HepG2 (cell line): ENCODE results near the gene ADI1. TPM values are rescaled to one million over a fixed set of nuclear protein-coding genes. Genes with fewer than 3 reads are reported as not detected.

Source experiments
- FIP1L1 ChIP-seq: fragments of 200-400 bp; formaldehyde crosslinking; IDR thresholded peaks from 2 replicates; pipeline ENCODE4 v1.6.1; 2018; ENCODE audit warnings: low read depth, mild to moderate bottlenecking, low read length, moderate library complexity, borderline replicate concordance; ENCODE audit not compliant: insufficient read depth
- FOXJ3 ChIP-seq: sonication (generic); formaldehyde crosslinking; IDR thresholded peaks from 2 replicates; pipeline ENCODE4 v1.4.0; 2020; ENCODE audit warnings: missing genetic modification reagents, mild to moderate bottlenecking, borderline replicate concordance
- GPN1 ChIP-seq: sonication (generic); formaldehyde crosslinking; IDR thresholded peaks from 2 replicates; pipeline ENCODE4 v1.5.1; 2020; ENCODE audit warnings: missing genetic modification reagents, borderline replicate concordance
- JDP2 ChIP-seq: sonication (generic); formaldehyde crosslinking; IDR thresholded peaks from 2 replicates; pipeline ENCODE4 v1.8.1; 2022; ENCODE audit warnings: missing genetic modification reagents, borderline replicate concordance
- MAFF ChIP-seq: IDR thresholded peaks from 2 replicates; pipeline ENCODE4 v1.6.1; 2011; ENCODE audit warnings: low read depth, low read length, improper control_type of control experiment
- NPAS2 ChIP-seq: sonication (generic); formaldehyde crosslinking; IDR thresholded peaks from 2 replicates; pipeline ENCODE4 v1.8.0; 2022; ENCODE audit warnings: mild to moderate bottlenecking, missing genetic modification reagents, borderline replicate concordance
- SRF ChIP-seq: IDR thresholded peaks from 2 replicates; pipeline ENCODE4 v1.6.1; 2011; ENCODE audit warnings: mild to moderate bottlenecking, low read depth, low read length, moderate library complexity
- ZFP36 ChIP-seq: fragments of 150-350 bp; IDR thresholded peaks from 2 replicates; pipeline ENCODE4 v1.6.1; 2018; ENCODE audit warnings: borderline replicate concordance, low read length, low read depth; ENCODE audit not compliant: partially characterized antibody
- ZFX ChIP-seq: sonication (generic); formaldehyde crosslinking; IDR thresholded peaks from 2 replicates; pipeline ENCODE4 v1.4.0; 2020; ENCODE audit warnings: mild to moderate bottlenecking, low read depth, missing genetic modification reagents, moderate library complexity
- ZNF609 ChIP-seq: sonication (generic); formaldehyde crosslinking; IDR thresholded peaks from 2 replicates; pipeline ENCODE4 v1.4.0; 2020; ENCODE audit warnings: mild to moderate bottlenecking, missing genetic modification reagents, borderline replicate concordance
- ZNF782 ChIP-seq: sonication (generic); formaldehyde crosslinking; IDR thresholded peaks from 2 replicates; pipeline ENCODE4 v1.4.0; 2020; ENCODE audit warnings: missing genetic modification reagents, mild to moderate bottlenecking, borderline replicate concordance
- polyA plus RNA-seq, 8 experiments: library from polyadenylated mRNA; depleted of rRNA in 3 of 8; stranded (reverse) in 7 of 8; unstranded in 1 of 8; fragments of >200 nt; fragmentation: Illumina TruSeq in 4 of 8; extraction: Trizol in 4 of 8; gene quantifications; 2 replicates each; pipeline versions ENCODE4 v1.2.1 to v1.2.3, GENCODE V29; 2011 to 2016; ENCODE audit warnings: low read depth in 4 of 8, missing spikeins in 1 of 8, mixed read lengths in 1 of 8; ENCODE audit not compliant: insufficient read depth in 1 of 8
- total RNA-seq, 5 experiments: library from RNA; depleted of rRNA; stranded (reverse); fragments of >200 nt; fragmentation: Illumina TruSeq; extraction: Trizol; gene quantifications; 2 replicates each; pipeline ENCODE4 v1.2.3, GENCODE V29; 2016; ENCODE audit warnings: low read depth in 1 of 5
- TF ChIP-seq, protein P1 (sequence below): sonication (generic); formaldehyde crosslinking; conservative IDR thresholded peaks from 2 replicates; pipeline ENCODE4 v1.4.0; 2020; ENCODE audit warnings: mild to moderate bottlenecking, missing genetic modification reagents, moderate library complexity
- TF ChIP-seq, protein P2 (sequence below): sonication (generic); formaldehyde crosslinking; IDR thresholded peaks from 2 replicates; pipeline ENCODE4 v1.5.1; 2020; ENCODE audit warnings: missing genetic modification reagents, mild to moderate bottlenecking, borderline replicate concordance
- TF ChIP-seq, protein P3 (sequence below): sonication (generic); formaldehyde crosslinking; IDR thresholded peaks from 2 replicates; pipeline ENCODE4 v1.4.0; 2020; ENCODE audit warnings: missing genetic modification reagents

ADI1 gene
- total and polyA plus RNA-seq, 2 of the 13 experiments (the other 11 are each of a cell fraction or from before 2014, with no cell fraction given), result 28.7 to 123 TPM

GRCh38 chr2:3517948-3518495 is 1.3 kb downstream of the ADI1 start (continued):
- TF ChIP-seq, protein P1, sequence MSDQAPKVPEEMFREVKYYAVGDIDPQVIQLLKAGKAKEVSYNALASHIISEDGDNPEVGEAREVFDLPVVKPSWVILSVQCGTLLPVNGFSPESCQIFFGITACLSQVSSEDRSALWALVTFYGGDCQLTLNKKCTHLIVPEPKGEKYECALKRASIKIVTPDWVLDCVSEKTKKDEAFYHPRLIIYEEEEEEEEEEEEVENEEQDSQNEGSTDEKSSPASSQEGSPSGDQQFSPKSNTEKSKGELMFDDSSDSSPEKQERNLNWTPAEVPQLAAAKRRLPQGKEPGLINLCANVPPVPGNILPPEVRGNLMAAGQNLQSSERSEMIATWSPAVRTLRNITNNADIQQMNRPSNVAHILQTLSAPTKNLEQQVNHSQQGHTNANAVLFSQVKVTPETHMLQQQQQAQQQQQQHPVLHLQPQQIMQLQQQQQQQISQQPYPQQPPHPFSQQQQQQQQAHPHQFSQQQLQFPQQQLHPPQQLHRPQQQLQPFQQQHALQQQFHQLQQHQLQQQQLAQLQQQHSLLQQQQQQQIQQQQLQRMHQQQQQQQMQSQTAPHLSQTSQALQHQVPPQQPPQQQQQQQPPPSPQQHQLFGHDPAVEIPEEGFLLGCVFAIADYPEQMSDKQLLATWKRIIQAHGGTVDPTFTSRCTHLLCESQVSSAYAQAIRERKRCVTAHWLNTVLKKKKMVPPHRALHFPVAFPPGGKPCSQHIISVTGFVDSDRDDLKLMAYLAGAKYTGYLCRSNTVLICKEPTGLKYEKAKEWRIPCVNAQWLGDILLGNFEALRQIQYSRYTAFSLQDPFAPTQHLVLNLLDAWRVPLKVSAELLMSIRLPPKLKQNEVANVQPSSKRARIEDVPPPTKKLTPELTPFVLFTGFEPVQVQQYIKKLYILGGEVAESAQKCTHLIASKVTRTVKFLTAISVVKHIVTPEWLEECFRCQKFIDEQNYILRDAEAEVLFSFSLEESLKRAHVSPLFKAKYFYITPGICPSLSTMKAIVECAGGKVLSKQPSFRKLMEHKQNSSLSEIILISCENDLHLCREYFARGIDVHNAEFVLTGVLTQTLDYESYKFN (CRISPR knock-in tag), result peak; percentile 35; the same call in 1 of the 2 replicates
- TF ChIP-seq FOXJ3 (no peak), SRF (no peak), ZFP36 (no peak), GPN1 (CRISPR knock-in tag) (no peak), ZNF782 (no peak), ZFX (CRISPR knock-in tag) (peak; percentile 94), NPAS2 (CRISPR knock-in tag) (no peak), ZNF609 (CRISPR knock-in tag) (no peak), JDP2 (CRISPR knock-in tag) (no peak), MAFF (no peak), FIP1L1 (no peak)
- TF ChIP-seq, protein P2, sequence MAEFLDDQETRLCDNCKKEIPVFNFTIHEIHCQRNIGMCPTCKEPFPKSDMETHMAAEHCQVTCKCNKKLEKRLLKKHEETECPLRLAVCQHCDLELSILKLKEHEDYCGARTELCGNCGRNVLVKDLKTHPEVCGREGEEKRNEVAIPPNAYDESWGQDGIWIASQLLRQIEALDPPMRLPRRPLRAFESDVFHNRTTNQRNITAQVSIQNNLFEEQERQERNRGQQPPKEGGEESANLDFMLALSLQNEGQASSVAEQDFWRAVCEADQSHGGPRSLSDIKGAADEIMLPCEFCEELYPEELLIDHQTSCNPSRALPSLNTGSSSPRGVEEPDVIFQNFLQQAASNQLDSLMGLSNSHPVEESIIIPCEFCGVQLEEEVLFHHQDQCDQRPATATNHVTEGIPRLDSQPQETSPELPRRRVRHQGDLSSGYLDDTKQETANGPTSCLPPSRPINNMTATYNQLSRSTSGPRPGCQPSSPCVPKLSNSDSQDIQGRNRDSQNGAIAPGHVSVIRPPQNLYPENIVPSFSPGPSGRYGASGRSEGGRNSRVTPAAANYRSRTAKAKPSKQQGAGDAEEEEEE (CRISPR knock-in tag), result no peak
- TF ChIP-seq, protein P3, sequence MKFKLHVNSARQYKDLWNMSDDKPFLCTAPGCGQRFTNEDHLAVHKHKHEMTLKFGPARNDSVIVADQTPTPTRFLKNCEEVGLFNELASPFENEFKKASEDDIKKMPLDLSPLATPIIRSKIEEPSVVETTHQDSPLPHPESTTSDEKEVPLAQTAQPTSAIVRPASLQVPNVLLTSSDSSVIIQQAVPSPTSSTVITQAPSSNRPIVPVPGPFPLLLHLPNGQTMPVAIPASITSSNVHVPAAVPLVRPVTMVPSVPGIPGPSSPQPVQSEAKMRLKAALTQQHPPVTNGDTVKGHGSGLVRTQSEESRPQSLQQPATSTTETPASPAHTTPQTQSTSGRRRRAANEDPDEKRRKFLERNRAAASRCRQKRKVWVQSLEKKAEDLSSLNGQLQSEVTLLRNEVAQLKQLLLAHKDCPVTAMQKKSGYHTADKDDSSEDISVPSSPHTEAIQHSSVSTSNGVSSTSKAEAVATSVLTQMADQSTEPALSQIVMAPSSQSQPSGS, result no peak; the same call in 1 of the 2 replicates
